ENCODE data around the gene CYB561.

Gene CYB561

GRCh38 chr17:63431939-63432804, 13.9 kb downstream of the CYB561 start:
- no peak for DNase-seq

- no peak for DNase-seq
Measured at GRCh38 chr17:63431618-63431938, 14.5 kb downstream of the CYB561 start.

- DNase-seq, result no peak
Measured at GRCh38 chr17:63430223-63430622, 15.9 kb downstream of the CYB561 start.

GRCh38 chr17:63429766-63430165, 16.3 kb downstream of the CYB561 start:
- no peak for DNase-seq

GRCh38 chr17:63426917-63427308, 19.2 kb downstream of the CYB561 start:
- no peak for DNase-seq

GRCh38 chr17:63426041-63426916, 19.8 kb downstream of the CYB561 start:
- no peak for DNase-seq

GRCh38 chr17:63425483-63425882, 20.6 kb downstream of the CYB561 start:
- peak; percentile 57 for DNase-seq

GRCh38 chr17:63423963-63424362, 22.1 kb downstream of the CYB561 start:
- no peak for DNase-seq

GRCh38 chr17:63423251-63423950, 22.7 kb downstream of the CYB561 start:
- DNase-seq, result no peak

- no peak for DNase-seq
Measured at GRCh38 chr17:63421681-63422645, 24.1 kb downstream of the CYB561 start.

- DNase-seq, result no peak
Measured at GRCh38 chr17:63420868-63421680, 25.0 kb downstream of the CYB561 start.

- no peak for DNase-seq
Measured at GRCh38 chr17:63419949-63420867, 25.9 kb downstream of the CYB561 start.

GRCh38 chr17:63419398-63419797, 26.7 kb downstream of the CYB561 start:
- DNase-seq, result no peak

GRCh38 chr17:63418540-63418939, 27.6 kb downstream of the CYB561 start:
- no peak for DNase-seq

- DNase-seq, result no peak
Measured at GRCh38 chr17:63414222-63414621, 31.9 kb downstream of the CYB561 start.

GRCh38 chr17:63413128-63413527, 33.0 kb downstream of the CYB561 start:
- DNase-seq, result no peak

- DNase-seq, result no peak
Measured at GRCh38 chr17:63412234-63412633, 33.9 kb downstream of the CYB561 start.

- DNase-seq, result no peak
Measured at GRCh38 chr17:63407741-63408330, 38.3 kb downstream of the CYB561 start.

GRCh38 chr17:63406689-63407330, 39.3 kb downstream of the CYB561 start:
- DNase-seq, result peak; percentile 62

Measured in CD4-positive, alpha-beta T cell treated with Interferon gamma for 1 hour (primary cell).